GM21528 (cell line): ENCODE results near the gene PRKCH.

Experiments used
- ATAC-seq: cut with Tn5 transposase; IDR thresholded peaks from one replicate; pipeline ENCODE4 v1.9.1; 2021; ENCODE audit warnings: mild to moderate bottlenecking, moderate library complexity; ENCODE audit not compliant: unreplicated experiment, low FRiP score

Gene PRKCH

GRCh38 chr14:61321385-61322010, at the start of gene PRKCH:
Gene PRKCH, plus strand, starts transcription at chr14:61321579. Its CDS starts 523 bp downstream, at chr14:61322102.
- ATAC-seq: peak; percentile 63

GRCh38 chr14:61277232-61277631, 44.1 kb upstream of the PRKCH start:
- no peak for ATAC-seq

GRCh38 chr14:61277784-61278183, 43.6 kb upstream of the PRKCH start:
- no peak for ATAC-seq

- ATAC-seq: no peak
These were observed 42.3 kb upstream of the PRKCH start for GRCh38 chr14:61279082-61279481.

GRCh38 chr14:61280092-61280525, 41.3 kb upstream of the PRKCH start:
- ATAC-seq: no peak

GRCh38 chr14:61280526-61281185, 40.7 kb upstream of the PRKCH start:
- no peak for ATAC-seq

- ATAC-seq: no peak
These were observed 40.0 kb upstream of the PRKCH start, which contains the start of gene TMEM30B for GRCh38 chr14:61281186-61281947. Gene TMEM30B, minus strand, starts transcription at chr14:61281338. Its CDS starts 191 bp downstream, at chr14:61281147.

GRCh38 chr14:61281948-61282275, 39.5 kb upstream of the PRKCH start:
- ATAC-seq: no peak

GRCh38 chr14:61282746-61283145, 38.6 kb upstream of the PRKCH start:
- no peak for ATAC-seq

- no peak for ATAC-seq
These were observed 37.4 kb upstream of the PRKCH start for GRCh38 chr14:61284001-61284400.

GRCh38 chr14:61285364-61285763, 36.0 kb upstream of the PRKCH start:
- no peak for ATAC-seq

GRCh38 chr14:61287196-61287595, 34.2 kb upstream of the PRKCH start:
- ATAC-seq: no peak

GRCh38 chr14:61288228-61288627, 33.2 kb upstream of the PRKCH start:
- no peak for ATAC-seq

- ATAC-seq: no peak
These were observed 32.7 kb upstream of the PRKCH start for GRCh38 chr14:61288720-61289119.

- ATAC-seq: no peak
These were observed 30.7 kb upstream of the PRKCH start for GRCh38 chr14:61290701-61291100.

GRCh38 chr14:61296151-61296550, 25.2 kb upstream of the PRKCH start:
- ATAC-seq: no peak

GRCh38 chr14:61296719-61297502, 24.5 kb upstream of the PRKCH start:
- ATAC-seq: no peak

- ATAC-seq: no peak
These were observed 23.8 kb upstream of the PRKCH start for GRCh38 chr14:61297581-61297980.

GRCh38 chr14:61298824-61299223, 22.6 kb upstream of the PRKCH start:
- ATAC-seq: no peak

- ATAC-seq: no peak
These were observed 21.2 kb upstream of the PRKCH start for GRCh38 chr14:61300209-61300608.

- no peak for ATAC-seq
These were observed 20.6 kb upstream of the PRKCH start for GRCh38 chr14:61300754-61301153.
